Panc1 (cell line): ENCODE results near the gene ABCG1.

ENCODE experiments used
- POLR2AphosphoS5 ChIP-seq: IDR thresholded peaks from 2 replicates; pipeline ENCODE4 v1.6.1; 2012; ENCODE audit warnings: mild to moderate bottlenecking, low read depth, low read length, moderate library complexity
- TCF7L2 ChIP-seq: IDR thresholded peaks from 2 replicates; pipeline ENCODE4 v1.6.1; 2011; ENCODE audit warnings: mild to moderate bottlenecking, low read depth, low read length, inconsistent platforms
- TF ChIP-seq, protein P1 (sequence below): fragments of 450-650 bp; IDR thresholded peaks from 2 replicates; pipeline ENCODE4 v1.5.1; 2017; ENCODE audit warnings: mild to moderate bottlenecking

GRCh38 chr21:42306366-42307035 lies 87.6 kb downstream of the ABCG1 start:
- TF ChIP-seq, protein P1, sequence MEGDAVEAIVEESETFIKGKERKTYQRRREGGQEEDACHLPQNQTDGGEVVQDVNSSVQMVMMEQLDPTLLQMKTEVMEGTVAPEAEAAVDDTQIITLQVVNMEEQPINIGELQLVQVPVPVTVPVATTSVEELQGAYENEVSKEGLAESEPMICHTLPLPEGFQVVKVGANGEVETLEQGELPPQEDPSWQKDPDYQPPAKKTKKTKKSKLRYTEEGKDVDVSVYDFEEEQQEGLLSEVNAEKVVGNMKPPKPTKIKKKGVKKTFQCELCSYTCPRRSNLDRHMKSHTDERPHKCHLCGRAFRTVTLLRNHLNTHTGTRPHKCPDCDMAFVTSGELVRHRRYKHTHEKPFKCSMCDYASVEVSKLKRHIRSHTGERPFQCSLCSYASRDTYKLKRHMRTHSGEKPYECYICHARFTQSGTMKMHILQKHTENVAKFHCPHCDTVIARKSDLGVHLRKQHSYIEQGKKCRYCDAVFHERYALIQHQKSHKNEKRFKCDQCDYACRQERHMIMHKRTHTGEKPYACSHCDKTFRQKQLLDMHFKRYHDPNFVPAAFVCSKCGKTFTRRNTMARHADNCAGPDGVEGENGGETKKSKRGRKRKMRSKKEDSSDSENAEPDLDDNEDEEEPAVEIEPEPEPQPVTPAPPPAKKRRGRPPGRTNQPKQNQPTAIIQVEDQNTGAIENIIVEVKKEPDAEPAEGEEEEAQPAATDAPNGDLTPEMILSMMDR: no peak
- no peak for TF ChIP-seq POLR2AphosphoS5
- no peak for TF ChIP-seq TCF7L2
